GM12874 (cell line): ENCODE measurements around the gene PRLHR.

Experiments used
- TF ChIP-seq, protein P1 (sequence below): IDR thresholded peaks from 2 replicates; pipeline ENCODE4 v1.5.1; 2011; ENCODE audit warnings: low read depth, mild to moderate bottlenecking, control low read depth, low read length, moderate library complexity; ENCODE audit not compliant: insufficient read depth

PRLHR gene

DNA sequence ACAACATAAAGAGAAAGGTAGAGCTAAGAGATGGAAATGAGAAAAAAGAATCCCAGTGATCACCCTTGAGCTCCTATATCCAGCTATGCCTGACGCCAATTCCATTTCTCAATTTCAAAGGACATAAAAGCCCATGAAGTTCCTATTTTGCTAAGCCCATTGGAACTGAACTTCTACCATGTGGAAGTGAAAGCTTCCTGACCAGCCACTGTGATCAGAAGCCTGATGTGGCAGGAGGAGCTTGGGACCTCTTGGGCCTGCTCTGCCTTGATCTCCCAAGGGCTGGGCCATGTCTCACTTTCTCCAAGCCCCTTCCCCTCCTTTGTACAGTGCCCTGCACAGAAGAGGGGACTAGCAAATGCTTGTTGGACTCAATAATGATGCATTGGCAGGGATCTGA is 52.7 kb downstream of the PRLHR start:
- TF ChIP-seq, protein P1, sequence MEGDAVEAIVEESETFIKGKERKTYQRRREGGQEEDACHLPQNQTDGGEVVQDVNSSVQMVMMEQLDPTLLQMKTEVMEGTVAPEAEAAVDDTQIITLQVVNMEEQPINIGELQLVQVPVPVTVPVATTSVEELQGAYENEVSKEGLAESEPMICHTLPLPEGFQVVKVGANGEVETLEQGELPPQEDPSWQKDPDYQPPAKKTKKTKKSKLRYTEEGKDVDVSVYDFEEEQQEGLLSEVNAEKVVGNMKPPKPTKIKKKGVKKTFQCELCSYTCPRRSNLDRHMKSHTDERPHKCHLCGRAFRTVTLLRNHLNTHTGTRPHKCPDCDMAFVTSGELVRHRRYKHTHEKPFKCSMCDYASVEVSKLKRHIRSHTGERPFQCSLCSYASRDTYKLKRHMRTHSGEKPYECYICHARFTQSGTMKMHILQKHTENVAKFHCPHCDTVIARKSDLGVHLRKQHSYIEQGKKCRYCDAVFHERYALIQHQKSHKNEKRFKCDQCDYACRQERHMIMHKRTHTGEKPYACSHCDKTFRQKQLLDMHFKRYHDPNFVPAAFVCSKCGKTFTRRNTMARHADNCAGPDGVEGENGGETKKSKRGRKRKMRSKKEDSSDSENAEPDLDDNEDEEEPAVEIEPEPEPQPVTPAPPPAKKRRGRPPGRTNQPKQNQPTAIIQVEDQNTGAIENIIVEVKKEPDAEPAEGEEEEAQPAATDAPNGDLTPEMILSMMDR = no peak

DNA sequence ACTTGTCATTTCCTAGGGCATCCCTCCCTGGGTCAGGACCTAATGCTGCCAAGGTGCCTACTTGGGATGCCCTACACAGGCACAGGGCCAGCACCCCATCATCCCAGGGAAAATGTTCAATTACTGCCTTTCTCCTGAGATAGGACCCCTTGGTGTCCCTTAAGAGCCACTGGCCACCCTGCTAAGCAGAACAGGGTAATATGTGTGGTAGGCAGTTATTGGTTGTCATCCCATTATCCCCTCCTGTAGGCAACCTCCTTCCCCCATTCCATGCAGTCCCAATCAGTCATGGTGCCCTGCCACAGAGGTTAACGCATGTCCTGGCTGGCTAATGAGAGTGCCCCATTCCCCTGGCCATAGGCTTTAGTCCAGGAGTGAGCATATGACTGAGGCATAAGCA is 53.2 kb downstream of the PRLHR start:
- TF ChIP-seq, protein P1 = no peak

GRCh38 chr10:118541718-118542117 is 53.7 kb downstream of the PRLHR start:
- TF ChIP-seq, protein P1 = no peak
